GM23338 (cell line): ENCODE measurements around the gene CTSF.

Source experiments
- CREB1 ChIP-seq: fragments of 250-450 bp; sonication (Bioruptor Pico); IDR thresholded peaks from 2 replicates; pipeline ENCODE4 v1.5.0; 2020; ENCODE audit warnings: low read depth, mild to moderate bottlenecking, moderate library complexity
- EZH2 ChIP-seq: fragments of 200-600 bp; sonication (generic); IDR thresholded peaks from one replicate; pipeline ENCODE4 v1.8.0; 2017; ENCODE audit warnings: antibody characterized with exemption, mild to moderate bottlenecking, low read depth; ENCODE audit not compliant: unreplicated experiment
- EZH2phosphoT487 ChIP-seq: fragments of 200-600 bp; sonication (generic); IDR thresholded peaks from one replicate; pipeline ENCODE4 v1.8.1; 2018; ENCODE audit warnings: antibody characterized with exemption; ENCODE audit not compliant: unreplicated experiment
- JUNB ChIP-seq: IDR thresholded peaks from one replicate; pipeline ENCODE4 v1.6.1; 2016; ENCODE audit warnings: antibody characterized with exemption; ENCODE audit not compliant: unreplicated experiment
- NANOG ChIP-seq: IDR thresholded peaks from 2 replicates; pipeline ENCODE4 v1.6.1; 2016; ENCODE audit warnings: antibody characterized with exemption, borderline replicate concordance
- POLR2AphosphoS5 ChIP-seq: IDR thresholded peaks from 2 replicates; pipeline ENCODE4 v1.6.1; 2016; ENCODE audit warnings: antibody characterized with exemption, low read depth
- STAT1 ChIP-seq: IDR thresholded peaks from one replicate; pipeline ENCODE4 v1.6.1; 2016; ENCODE audit warnings: antibody characterized with exemption; ENCODE audit not compliant: unreplicated experiment
- ZNF114 ChIP-seq: fragments of 250-450 bp; sonication (Bioruptor Pico); IDR thresholded peaks from 2 replicates; pipeline ENCODE4 v1.5.0; 2020; ENCODE audit warnings: mild to moderate bottlenecking, moderate library complexity
- ZNF331 ChIP-seq: fragments of 250-450 bp; sonication (Bioruptor Pico); IDR thresholded peaks from 2 replicates; pipeline ENCODE4 v1.5.0; 2020; ENCODE audit warnings: low read depth, mild to moderate bottlenecking, moderate library complexity
- TF ChIP-seq, protein P1 (sequence below), 2 experiments: fragments of 200-600 bp in 1 of 2; sonication (generic) in 1 of 2; conservative IDR thresholded peaks; 2 replicates each; pipeline versions ENCODE4 v1.5.1 to v1.6.1; 2016 to 2017; ENCODE audit warnings: antibody characterized with exemption in 2 of 2, low read depth in 2 of 2, mild to moderate bottlenecking in 2 of 2, moderate library complexity in 1 of 2
- TF ChIP-seq, protein P2 (sequence below): IDR thresholded peaks from one replicate; pipeline ENCODE4 v1.6.1; 2018; ENCODE audit warnings: antibody characterized with exemption; ENCODE audit not compliant: unreplicated experiment
- TF ChIP-seq, protein P3 (sequence below): IDR thresholded peaks from 2 replicates; pipeline ENCODE4 v1.6.1; 2016; ENCODE audit warnings: antibody characterized with exemption
- TF ChIP-seq, protein P4 (sequence below): fragments of 250-450 bp; sonication (Bioruptor Pico); IDR thresholded peaks from 2 replicates; pipeline ENCODE4 v1.5.0; 2020; ENCODE audit warnings: mild to moderate bottlenecking, moderate library complexity

DNA sequence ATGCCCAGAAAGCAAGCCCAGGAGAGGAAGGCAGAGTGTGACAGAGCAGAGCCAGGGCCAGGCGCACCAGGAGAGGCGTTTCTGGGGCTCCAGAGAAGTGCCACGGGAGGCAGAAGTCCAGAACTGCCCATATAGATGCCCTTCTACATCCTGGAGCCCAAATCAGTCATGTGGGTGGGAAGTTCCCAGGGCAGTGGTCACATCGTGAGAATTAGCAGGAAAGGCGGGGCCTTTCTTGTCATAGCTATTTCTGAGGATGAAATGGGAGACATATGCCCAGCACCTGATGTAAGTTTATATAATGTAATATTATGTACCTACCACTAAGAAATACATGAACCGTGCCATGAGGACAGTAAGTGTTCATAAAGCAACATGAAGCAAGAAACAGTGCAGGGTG is 35.6 kb downstream of the CTSF start:
- TF ChIP-seq, protein P1, sequence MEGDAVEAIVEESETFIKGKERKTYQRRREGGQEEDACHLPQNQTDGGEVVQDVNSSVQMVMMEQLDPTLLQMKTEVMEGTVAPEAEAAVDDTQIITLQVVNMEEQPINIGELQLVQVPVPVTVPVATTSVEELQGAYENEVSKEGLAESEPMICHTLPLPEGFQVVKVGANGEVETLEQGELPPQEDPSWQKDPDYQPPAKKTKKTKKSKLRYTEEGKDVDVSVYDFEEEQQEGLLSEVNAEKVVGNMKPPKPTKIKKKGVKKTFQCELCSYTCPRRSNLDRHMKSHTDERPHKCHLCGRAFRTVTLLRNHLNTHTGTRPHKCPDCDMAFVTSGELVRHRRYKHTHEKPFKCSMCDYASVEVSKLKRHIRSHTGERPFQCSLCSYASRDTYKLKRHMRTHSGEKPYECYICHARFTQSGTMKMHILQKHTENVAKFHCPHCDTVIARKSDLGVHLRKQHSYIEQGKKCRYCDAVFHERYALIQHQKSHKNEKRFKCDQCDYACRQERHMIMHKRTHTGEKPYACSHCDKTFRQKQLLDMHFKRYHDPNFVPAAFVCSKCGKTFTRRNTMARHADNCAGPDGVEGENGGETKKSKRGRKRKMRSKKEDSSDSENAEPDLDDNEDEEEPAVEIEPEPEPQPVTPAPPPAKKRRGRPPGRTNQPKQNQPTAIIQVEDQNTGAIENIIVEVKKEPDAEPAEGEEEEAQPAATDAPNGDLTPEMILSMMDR (conservative IDR thresholded peaks at IDR 0.05; ENCODE audit: low read depth in 2 of 2), result no peak
- no peak for TF ChIP-seq EZH2
- no peak for TF ChIP-seq JUNB
- no peak for TF ChIP-seq POLR2AphosphoS5
- no peak for TF ChIP-seq EZH2phosphoT487
- TF ChIP-seq, protein P2, sequence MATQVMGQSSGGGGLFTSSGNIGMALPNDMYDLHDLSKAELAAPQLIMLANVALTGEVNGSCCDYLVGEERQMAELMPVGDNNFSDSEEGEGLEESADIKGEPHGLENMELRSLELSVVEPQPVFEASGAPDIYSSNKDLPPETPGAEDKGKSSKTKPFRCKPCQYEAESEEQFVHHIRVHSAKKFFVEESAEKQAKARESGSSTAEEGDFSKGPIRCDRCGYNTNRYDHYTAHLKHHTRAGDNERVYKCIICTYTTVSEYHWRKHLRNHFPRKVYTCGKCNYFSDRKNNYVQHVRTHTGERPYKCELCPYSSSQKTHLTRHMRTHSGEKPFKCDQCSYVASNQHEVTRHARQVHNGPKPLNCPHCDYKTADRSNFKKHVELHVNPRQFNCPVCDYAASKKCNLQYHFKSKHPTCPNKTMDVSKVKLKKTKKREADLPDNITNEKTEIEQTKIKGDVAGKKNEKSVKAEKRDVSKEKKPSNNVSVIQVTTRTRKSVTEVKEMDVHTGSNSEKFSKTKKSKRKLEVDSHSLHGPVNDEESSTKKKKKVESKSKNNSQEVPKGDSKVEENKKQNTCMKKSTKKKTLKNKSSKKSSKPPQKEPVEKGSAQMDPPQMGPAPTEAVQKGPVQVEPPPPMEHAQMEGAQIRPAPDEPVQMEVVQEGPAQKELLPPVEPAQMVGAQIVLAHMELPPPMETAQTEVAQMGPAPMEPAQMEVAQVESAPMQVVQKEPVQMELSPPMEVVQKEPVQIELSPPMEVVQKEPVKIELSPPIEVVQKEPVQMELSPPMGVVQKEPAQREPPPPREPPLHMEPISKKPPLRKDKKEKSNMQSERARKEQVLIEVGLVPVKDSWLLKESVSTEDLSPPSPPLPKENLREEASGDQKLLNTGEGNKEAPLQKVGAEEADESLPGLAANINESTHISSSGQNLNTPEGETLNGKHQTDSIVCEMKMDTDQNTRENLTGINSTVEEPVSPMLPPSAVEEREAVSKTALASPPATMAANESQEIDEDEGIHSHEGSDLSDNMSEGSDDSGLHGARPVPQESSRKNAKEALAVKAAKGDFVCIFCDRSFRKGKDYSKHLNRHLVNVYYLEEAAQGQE, result no peak
- no peak for TF ChIP-seq CREB1 (CRISPR knock-in tag)
- TF ChIP-seq STAT1, result no peak
- TF ChIP-seq, protein P3, sequence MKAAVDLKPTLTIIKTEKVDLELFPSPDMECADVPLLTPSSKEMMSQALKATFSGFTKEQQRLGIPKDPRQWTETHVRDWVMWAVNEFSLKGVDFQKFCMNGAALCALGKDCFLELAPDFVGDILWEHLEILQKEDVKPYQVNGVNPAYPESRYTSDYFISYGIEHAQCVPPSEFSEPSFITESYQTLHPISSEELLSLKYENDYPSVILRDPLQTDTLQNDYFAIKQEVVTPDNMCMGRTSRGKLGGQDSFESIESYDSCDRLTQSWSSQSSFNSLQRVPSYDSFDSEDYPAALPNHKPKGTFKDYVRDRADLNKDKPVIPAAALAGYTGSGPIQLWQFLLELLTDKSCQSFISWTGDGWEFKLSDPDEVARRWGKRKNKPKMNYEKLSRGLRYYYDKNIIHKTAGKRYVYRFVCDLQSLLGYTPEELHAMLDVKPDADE, result no peak
- no peak for TF ChIP-seq ZNF331
- TF ChIP-seq, protein P4, sequence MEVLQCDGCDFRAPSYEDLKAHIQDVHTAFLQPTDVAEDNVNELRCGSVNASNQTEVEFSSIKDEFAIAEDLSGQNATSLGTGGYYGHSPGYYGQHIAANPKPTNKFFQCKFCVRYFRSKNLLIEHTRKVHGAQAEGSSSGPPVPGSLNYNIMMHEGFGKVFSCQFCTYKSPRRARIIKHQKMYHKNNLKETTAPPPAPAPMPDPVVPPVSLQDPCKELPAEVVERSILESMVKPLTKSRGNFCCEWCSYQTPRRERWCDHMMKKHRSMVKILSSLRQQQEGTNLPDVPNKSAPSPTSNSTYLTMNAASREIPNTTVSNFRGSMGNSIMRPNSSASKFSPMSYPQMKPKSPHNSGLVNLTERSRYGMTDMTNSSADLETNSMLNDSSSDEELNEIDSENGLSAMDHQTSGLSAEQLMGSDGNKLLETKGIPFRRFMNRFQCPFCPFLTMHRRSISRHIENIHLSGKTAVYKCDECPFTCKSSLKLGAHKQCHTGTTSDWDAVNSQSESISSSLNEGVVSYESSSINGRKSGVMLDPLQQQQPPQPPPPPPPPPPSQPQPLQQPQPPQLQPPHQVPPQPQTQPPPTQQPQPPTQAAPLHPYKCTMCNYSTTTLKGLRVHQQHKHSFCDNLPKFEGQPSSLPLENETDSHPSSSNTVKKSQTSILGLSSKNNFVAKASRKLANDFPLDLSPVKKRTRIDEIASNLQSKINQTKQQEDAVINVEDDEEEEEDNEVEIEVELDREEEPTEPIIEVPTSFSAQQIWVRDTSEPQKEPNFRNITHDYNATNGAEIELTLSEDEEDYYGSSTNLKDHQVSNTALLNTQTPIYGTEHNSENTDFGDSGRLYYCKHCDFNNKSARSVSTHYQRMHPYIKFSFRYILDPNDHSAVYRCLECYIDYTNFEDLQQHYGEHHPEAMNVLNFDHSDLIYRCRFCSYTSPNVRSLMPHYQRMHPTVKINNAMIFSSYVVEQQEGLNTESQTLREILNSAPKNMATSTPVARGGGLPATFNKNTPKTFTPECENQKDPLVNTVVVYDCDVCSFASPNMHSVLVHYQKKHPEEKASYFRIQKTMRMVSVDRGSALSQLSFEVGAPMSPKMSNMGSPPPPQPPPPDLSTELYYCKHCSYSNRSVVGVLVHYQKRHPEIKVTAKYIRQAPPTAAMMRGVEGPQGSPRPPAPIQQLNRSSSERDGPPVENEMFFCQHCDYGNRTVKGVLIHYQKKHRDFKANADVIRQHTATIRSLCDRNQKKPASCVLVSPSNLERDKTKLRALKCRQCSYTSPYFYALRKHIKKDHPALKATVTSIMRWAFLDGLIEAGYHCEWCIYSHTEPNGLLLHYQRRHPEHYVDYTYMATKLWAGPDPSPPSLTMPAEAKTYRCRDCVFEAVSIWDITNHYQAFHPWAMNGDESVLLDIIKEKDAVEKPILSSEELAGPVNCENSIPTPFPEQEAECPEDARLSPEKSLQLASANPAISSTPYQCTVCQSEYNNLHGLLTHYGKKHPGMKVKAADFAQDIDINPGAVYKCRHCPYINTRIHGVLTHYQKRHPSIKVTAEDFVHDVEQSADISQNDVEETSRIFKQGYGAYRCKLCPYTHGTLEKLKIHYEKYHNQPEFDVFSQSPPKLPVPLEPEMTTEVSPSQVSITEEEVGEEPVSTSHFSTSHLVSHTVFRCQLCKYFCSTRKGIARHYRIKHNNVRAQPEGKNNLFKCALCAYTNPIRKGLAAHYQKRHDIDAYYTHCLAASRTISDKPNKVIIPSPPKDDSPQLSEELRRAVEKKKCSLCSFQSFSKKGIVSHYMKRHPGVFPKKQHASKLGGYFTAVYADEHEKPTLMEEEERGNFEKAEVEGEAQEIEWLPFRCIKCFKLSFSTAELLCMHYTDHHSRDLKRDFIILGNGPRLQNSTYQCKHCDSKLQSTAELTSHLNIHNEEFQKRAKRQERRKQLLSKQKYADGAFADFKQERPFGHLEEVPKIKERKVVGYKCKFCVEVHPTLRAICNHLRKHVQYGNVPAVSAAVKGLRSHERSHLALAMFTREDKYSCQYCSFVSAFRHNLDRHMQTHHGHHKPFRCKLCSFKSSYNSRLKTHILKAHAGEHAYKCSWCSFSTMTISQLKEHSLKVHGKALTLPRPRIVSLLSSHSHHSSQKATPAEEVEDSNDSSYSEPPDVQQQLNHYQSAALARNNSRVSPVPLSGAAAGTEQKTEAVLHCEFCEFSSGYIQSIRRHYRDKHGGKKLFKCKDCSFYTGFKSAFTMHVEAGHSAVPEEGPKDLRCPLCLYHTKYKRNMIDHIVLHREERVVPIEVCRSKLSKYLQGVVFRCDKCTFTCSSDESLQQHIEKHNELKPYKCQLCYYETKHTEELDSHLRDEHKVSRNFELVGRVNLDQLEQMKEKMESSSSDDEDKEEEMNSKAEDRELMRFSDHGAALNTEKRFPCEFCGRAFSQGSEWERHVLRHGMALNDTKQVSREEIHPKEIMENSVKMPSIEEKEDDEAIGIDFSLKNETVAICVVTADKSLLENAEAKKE (CRISPR knock-in tag), result no peak
- TF ChIP-seq NANOG, result no peak
- no peak for TF ChIP-seq ZNF114 (CRISPR knock-in tag)
